Heart right ventricle (tissue), 16 donors: ENCODE measurements around the gene SLC7A6. TPM values are rescaled to one million over a fixed set of nuclear protein-coding genes. Genes with fewer than 3 reads are reported as not detected.

ENCODE experiments used
- ATAC-seq, 8 donors: fragments of 200-7000 bp; cut with Tn5 transposase; one replicate each; pipeline ENCODE4 v1.9.1; 2020; ENCODE audit warnings: mild to moderate bottlenecking in 8 of 8, moderate library complexity in 8 of 8, moderate number of reproducible peaks in 1 of 8
- DNase-seq, 2 donors: peaks; one replicate each; pipeline ENCODE4 v3.0.0-alpha.2; 2020
- H3K27ac ChIP-seq, 10 donors: fragments of 200-600 bp; sonication (generic) in 2 of 10; one replicate each; pipeline versions ENCODE4 v1.5.0 to v1.8.0; 2020 to 2022; ENCODE audit warnings: mild to moderate bottlenecking in 3 of 10
- H3K27me3 ChIP-seq, 7 donors: fragments of 200-600 bp; one replicate each; pipeline ENCODE4 v1.8.0; 2021 to 2022; ENCODE audit warnings: mild to moderate bottlenecking in 2 of 7
- H3K36me3 ChIP-seq, 9 donors: fragments of 200-600 bp; sonication (generic) in 1 of 9; one replicate each; pipeline versions ENCODE4 v1.5.0 to v1.8.0; 2020 to 2022; ENCODE audit warnings: mild to moderate bottlenecking in 2 of 9
- H3K4me1 ChIP-seq, 9 donors: fragments of 200-600 bp; sonication (generic) in 1 of 9; one replicate each; pipeline versions ENCODE4 v1.5.0 to v1.8.0; 2020 to 2022; ENCODE audit warnings: mild to moderate bottlenecking in 4 of 9
- H3K4me3 ChIP-seq, 10 donors: fragments of 200-600 bp; sonication (generic) in 2 of 10; one replicate each; pipeline versions ENCODE4 v1.5.0 to v1.8.0; 2020 to 2022; ENCODE audit warnings: mild to moderate bottlenecking in 7 of 10, moderate library complexity in 2 of 10
- H3K9me3 ChIP-seq, 11 donors: fragments of 200-600 bp in 10 of 11; sonication (generic) in 2 of 11; one replicate each; pipeline versions ENCODE4 v1.5.0 to v1.8.0; 2013 to 2022; ENCODE audit warnings: mild to moderate bottlenecking in 2 of 11, control low read depth in 1 of 11, moderate library complexity in 1 of 11
- WGBS, 2 donors: extraction: QIAGEN DNeasy Blood & Tissue Kit; methylation state at CpG; one replicate each; pipeline ENCODE4 v1.1.7; 2013; ENCODE audit warnings: inconsistent platforms in 1 of 2; 5-methylcytosine and 5-hydroxymethylcytosine counted together
- intact Hi-C, 10 donors: fragments of 100-400 bp; cut with DNase I; formaldehyde crosslinking; loops; one replicate each; pipeline versions ENCODE4 v1.11.1 to v1.14.2; 2022
- polyA plus RNA-seq, 2 donors: library from polyadenylated mRNA; stranded (reverse); fragments of 200-250 nt; gene quantifications; one replicate each; pipeline ENCODE4 v1.2.3, GENCODE V29; 2013
- total RNA-seq, 10 donors: library from RNA; stranded (reverse); fragmentation: NEBNext Ultra II Directional in 3 of 10; extraction: Animal tissue kit (Norgen Biotek cat#: 25700) in 3 of 10; gene quantifications; one replicate each; pipeline versions ENCODE4 v1.2.1 to v1.2.4, GENCODE V29; 2021 to 2023
- TF ChIP-seq, protein P1 (sequence below), 9 donors: fragments of 200-600 bp; sonication (generic) in 2 of 9; IDR thresholded peaks; one replicate each; pipeline versions ENCODE4 v1.5.0 to v1.8.0; 2021 to 2022; ENCODE audit warnings: antibody characterized with exemption in 9 of 9, mild to moderate bottlenecking in 5 of 9, moderate library complexity in 1 of 9
- donor health status: Arrhythmogenic right ventricular cardiomyopathy.
- donor health status: ischemic (EF 13 %, LVEDD 7.1; RV severe dilation, severe dysfunction).
- donor health status: healthy with polysubstance abuse.
- donor health status: DM: no; HTN: yes; CAD: no.
- donor health status: DM: no; HTN: no; CAD: no.
- donor health status: ischemic (EF 25% LVEDD 6.9; RV normal size, moderate dysfunction).
- donor health status: ischemic (EF 25% LVEDD 5.7; RV mildly dilated, moderate dysfunction).
- donor health status: healthy.
- donor health status: DM: yes; HTN: yes; CAD: no.
- donor health status: Ischemic cardiomyopathy.
- donor health status: ischemic (EF 35%, LVEDD 5.7; RV mildly dilated, moderate dysfunction).
- donor health status: nonischemic (EF 11% LVEDD 7.7; RV severe dilation, severe dysfunction).
- donor health status: DM: yes; HTN: yes; CAD: no.
- donor health status: PGD.
- donor health status: ischemic (EF 29% LVEDD 5.4; RV normal size, mild dysfunction).
- donor health status: nonischemic (EF 23%, LVEDD 6.1; RV moderate dilation, normal function).

SLC7A6 gene
- total and polyA plus RNA-seq, 12 donors: 22.6 to 85.6 (median 42.4) TPM

DNA sequence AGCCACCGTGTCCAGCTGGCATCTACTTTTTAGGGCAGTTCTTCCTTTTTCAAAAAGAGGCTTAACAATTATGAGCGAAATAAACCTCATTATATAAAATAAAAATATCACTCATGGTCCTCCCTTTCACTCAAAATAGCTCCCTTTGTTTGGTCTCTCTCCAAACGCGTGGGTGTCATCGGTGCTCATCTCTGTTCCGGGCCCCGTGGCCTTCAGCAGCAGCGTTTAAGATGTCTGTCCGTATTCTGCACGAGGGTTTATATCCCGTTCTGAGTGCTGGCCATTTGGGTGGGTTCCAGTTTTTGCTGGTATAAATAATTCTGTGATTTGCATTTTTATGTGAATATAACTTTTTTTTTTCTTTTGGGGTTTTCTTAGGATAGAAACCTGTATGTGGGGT, 79.9 kb downstream of the SLC7A6 start:
- DNase-seq: peak in 1 of 2 donors; percentile 46
- Histone ChIP-seq H3K36me3 (peaks cover 0 to 96% (median 50%) of the 10 kb centered on the region in 9 donors), H3K9me3 (no peaks in the 10 kb centered on the region), H3K4me1 (peaks cover 0 to 41% (median 5%) of the 10 kb centered on the region in 9 donors), H3K27me3 (no peaks in the 10 kb centered on the region), H3K27ac (peak overlapping the region in 2 of 10 donors; percentile 39 to 58), H3K4me3 (no peak overlapping the region)
- ATAC-seq: peak in 1 of 8 donors; percentile 58
- TF ChIP-seq, protein P1, sequence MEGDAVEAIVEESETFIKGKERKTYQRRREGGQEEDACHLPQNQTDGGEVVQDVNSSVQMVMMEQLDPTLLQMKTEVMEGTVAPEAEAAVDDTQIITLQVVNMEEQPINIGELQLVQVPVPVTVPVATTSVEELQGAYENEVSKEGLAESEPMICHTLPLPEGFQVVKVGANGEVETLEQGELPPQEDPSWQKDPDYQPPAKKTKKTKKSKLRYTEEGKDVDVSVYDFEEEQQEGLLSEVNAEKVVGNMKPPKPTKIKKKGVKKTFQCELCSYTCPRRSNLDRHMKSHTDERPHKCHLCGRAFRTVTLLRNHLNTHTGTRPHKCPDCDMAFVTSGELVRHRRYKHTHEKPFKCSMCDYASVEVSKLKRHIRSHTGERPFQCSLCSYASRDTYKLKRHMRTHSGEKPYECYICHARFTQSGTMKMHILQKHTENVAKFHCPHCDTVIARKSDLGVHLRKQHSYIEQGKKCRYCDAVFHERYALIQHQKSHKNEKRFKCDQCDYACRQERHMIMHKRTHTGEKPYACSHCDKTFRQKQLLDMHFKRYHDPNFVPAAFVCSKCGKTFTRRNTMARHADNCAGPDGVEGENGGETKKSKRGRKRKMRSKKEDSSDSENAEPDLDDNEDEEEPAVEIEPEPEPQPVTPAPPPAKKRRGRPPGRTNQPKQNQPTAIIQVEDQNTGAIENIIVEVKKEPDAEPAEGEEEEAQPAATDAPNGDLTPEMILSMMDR (IDR thresholded peaks at IDR 0.05): no peak
- WGBS, 2 donors: 42 to 74% methylated on average over 11 of the region's 11 CpGs
- intact Hi-C loops: no loop called here

DNA sequence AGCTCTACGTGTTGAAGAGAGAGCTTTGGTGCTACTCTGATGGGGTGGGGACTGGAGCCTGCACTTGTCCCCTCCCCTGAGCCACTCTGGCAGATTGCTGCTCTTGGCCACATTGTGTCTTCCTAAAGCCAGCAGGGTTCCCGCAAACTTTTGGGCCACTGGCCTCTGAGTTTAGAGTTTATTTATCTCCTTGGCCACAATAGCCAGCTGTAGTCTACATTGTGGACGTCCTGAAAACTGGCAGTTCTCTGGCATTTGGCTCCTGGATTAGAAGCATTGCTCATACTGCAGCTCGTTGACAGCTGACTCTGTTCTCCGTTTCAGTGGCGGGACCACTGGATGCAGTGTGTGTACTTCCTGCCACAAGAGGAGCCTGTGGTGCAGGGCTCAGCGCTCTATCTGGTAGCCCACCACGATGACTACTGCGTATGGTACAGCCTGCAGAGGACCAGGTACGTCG, 81.1 kb downstream of the SLC7A6 start:
- 61 to 63% methylated on average over 11 of the region's 11 CpGs for WGBS, 2 donors
- H3K27ac ChIP-seq: peak overlapping the region in 8 of 10 donors; percentile 10 to 75 (median 47)
- H3K9me3 ChIP-seq: no peaks in the 10 kb centered on the region
- peaks cover 0 to 96% (median 55%) of the 10 kb centered on the region in 9 donors for H3K36me3 ChIP-seq
- H3K4me3 ChIP-seq: no peak overlapping the region
- no peaks in the 10 kb centered on the region for H3K27me3 ChIP-seq
- ATAC-seq: peak; percentile 61 to 91 (median 78)
- H3K4me1 ChIP-seq: peaks cover 0 to 41% (median 5%) of the 10 kb centered on the region in 9 donors
- peak in 1 of 2 donors; percentile 58 for DNase-seq
- intact Hi-C loops: no loop called here
- TF ChIP-seq, protein P1 (IDR thresholded peaks at IDR 0.05): no peak

DNA sequence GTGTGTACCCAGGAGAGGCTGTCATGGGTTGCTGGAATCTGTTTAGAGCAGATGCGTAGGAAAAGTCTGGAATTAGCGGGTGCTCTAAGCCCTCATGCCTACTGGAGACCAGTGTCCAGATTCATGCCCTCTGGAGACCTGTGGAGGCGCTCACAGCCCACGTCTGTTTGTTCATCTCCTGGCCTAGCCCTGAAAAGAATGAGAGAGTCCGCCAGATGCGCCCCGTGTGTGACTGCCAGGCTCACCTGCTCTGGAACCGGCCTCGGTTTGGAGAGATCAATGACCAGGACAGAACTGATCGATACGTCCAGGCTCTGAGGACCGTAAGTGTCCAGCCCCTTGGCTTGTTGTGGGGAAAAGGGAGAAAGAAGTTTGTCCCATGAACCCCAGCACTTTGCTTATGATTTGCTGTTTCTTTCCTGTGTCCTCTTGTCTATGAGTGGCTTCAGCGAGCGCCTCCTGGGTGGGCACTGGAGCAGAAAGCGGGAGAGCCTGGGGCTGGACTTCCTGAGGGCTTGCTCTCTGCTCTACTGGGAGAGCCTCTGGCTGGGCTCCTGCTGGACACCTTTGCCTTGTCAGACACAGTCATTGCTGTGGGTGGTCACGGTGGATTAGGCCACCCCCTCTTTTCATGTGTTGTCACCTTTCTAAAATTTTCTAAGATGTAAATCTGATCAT, 81.8 kb downstream of the SLC7A6 start:
- TF ChIP-seq, protein P1 (IDR thresholded peaks at IDR 0.05): no peak
- DNase-seq (no peak), ATAC-seq (peak in 3 of 8 donors; percentile 1 to 7 (median 6))
- H3K9me3 ChIP-seq: no peaks in the 10 kb centered on the region
- peaks cover 0 to 96% (median 56%) of the 10 kb centered on the region in 9 donors for H3K36me3 ChIP-seq
- no peaks in the 10 kb centered on the region for H3K27me3 ChIP-seq
- H3K4me1 ChIP-seq: peaks cover 0 to 40% (median 6%) of the 10 kb centered on the region in 9 donors
- 94 to 95% methylated on average over 16 of the region's 16 CpGs for WGBS, 2 donors
- intact Hi-C loops: no loop called here
- no peak overlapping the region for H3K4me3 ChIP-seq
- peak overlapping the region in 6 of 10 donors; percentile 10 to 75 (median 44) for H3K27ac ChIP-seq

DNA sequence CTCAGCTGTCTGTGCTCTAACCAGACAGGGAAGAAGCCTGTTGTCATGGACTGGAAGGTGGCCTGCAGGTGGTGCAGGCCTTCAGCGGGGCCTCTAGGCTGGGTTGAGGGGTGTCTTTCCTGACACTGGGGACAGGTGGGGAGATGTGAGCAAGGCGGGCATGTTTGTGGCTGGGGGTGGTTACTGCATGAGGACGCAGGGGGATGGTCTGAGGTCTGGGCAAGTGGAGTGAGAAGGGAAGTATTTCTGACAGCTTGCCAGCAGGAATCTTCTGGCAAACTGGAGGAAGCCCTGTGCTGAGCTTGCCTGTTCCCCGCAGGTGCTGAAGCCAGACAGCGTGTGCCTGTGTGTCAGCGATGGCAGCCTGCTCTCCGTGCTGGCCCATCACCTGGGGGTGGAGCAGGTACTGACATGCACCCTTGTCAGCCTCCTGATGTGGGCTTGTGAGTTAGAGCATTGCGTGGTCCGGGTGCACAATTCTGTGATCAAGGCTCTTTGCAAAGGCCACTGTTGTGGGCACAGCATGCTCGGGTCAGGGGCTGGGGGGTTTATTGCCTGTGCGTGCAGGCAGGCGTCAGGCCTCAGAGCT, 82.7 kb downstream of the SLC7A6 start:
- no peaks in the 10 kb centered on the region for H3K9me3 ChIP-seq
- DNase-seq: no peak
- H3K4me1 ChIP-seq: peaks cover 0 to 33% (median 6%) of the 10 kb centered on the region in 9 donors
- no peaks in the 10 kb centered on the region for H3K27me3 ChIP-seq
- H3K36me3 ChIP-seq: peaks cover 0 to 96% (median 61%) of the 10 kb centered on the region in 9 donors
- H3K27ac ChIP-seq: no peak overlapping the region
- TF ChIP-seq, protein P1 (IDR thresholded peaks at IDR 0.05): no peak
- ATAC-seq: no peak
- WGBS, 2 donors: 89 to 90% methylated on average over 12 of the region's 12 CpGs
- intact Hi-C loops: no loop called here
- H3K4me3 ChIP-seq: no peak overlapping the region
